K562 (cell line): Measurements from ENCODE around the gene IPP. TPM values are rescaled to one million over a fixed set of nuclear protein-coding genes. Genes with fewer than 3 reads are reported as not detected.

Experiments
- BRD9 ChIP-seq: fragments of 450-650 bp; IDR thresholded peaks from 2 replicates; pipeline ENCODE4 v1.6.1; 2018; ENCODE audit warnings: low read depth; ENCODE audit not compliant: partially characterized antibody
- CBFA2T3 ChIP-seq: fragments of 450-650 bp; IDR thresholded peaks from 2 replicates; pipeline ENCODE4 v1.6.1; 2017
- ETV6 ChIP-seq, 3 experiments: fragments of 150-350 bp in 1 of 3; sonication (generic) in 1 of 3; formaldehyde crosslinking in 1 of 3; IDR thresholded peaks; 2 replicates each; pipeline versions ENCODE4 v1.6.1 to v1.8.0; 2014 to 2022; ENCODE audit warnings: borderline replicate concordance in 2 of 3, low read depth in 2 of 3, antibody characterized with exemption in 1 of 3, low read length in 1 of 3, mild to moderate bottlenecking in 1 of 3, missing genetic modification reagents in 1 of 3
- GTF2B ChIP-seq: IDR thresholded peaks from 2 replicates; pipeline ENCODE4 v1.6.1; 2011; ENCODE audit not compliant: insufficient read length; ENCODE audit errors: extremely low read depth
- HNRNPLL ChIP-seq: fragments of 200-400 bp; formaldehyde crosslinking; IDR thresholded peaks from 2 replicates; pipeline ENCODE4 v1.6.1; 2017; ENCODE audit warnings: low read length, low read depth, mild to moderate bottlenecking; ENCODE audit not compliant: poor library complexity, severe bottlenecking
- IRF2 ChIP-seq: sonication (generic); formaldehyde crosslinking; IDR thresholded peaks from 2 replicates; pipeline ENCODE4 v1.8.1; 2022; ENCODE audit warnings: mild to moderate bottlenecking, missing genetic modification reagents
- JUND ChIP-seq, 2 experiments: IDR thresholded peaks; 2 replicates in 1 of 2; 3 replicates in 1 of 2; pipeline ENCODE4 v1.6.1; 2011; ENCODE audit warnings: borderline replicate concordance in 2 of 2, low read depth in 2 of 2, low read length in 2 of 2, improper control_type of control experiment in 1 of 2, missing biosample characterization in 1 of 2, missing genetic modification characterization in 1 of 2, missing genetic modification reagents in 1 of 2
- LARP7 ChIP-seq: fragments of 450-650 bp; IDR thresholded peaks from 2 replicates; pipeline ENCODE4 v1.6.1; 2016
- MTF1 ChIP-seq: fragments of 250-450 bp; sonication (Bioruptor Pico); IDR thresholded peaks from 2 replicates; pipeline ENCODE4 v1.9.0; 2021; ENCODE audit warnings: moderate library complexity, mild to moderate bottlenecking, inconsistent platforms, borderline replicate concordance
- PCBP1 ChIP-seq: fragments of 200-400 bp; formaldehyde crosslinking; IDR thresholded peaks from 2 replicates; pipeline ENCODE4 v1.6.1; 2018; ENCODE audit warnings: mild to moderate bottlenecking, low read depth, low read length; ENCODE audit not compliant: poor library complexity, severe bottlenecking
- PHB ChIP-seq: fragments of 250-450 bp; sonication (Bioruptor Pico); IDR thresholded peaks from 2 replicates; pipeline ENCODE4 v1.5.0; 2021
- UBTF ChIP-seq, 2 experiments: IDR thresholded peaks; 2 replicates each; pipeline ENCODE4 v1.6.1; 2012; ENCODE audit warnings: improper control_type of control experiment in 2 of 2, low read depth in 2 of 2, low read length in 2 of 2, borderline replicate concordance in 1 of 2
- ZBED1 ChIP-seq: IDR thresholded peaks from 2 replicates; pipeline ENCODE4 v1.6.1; 2014
- ZBTB7A ChIP-seq: IDR thresholded peaks from 2 replicates; pipeline ENCODE4 v1.6.1; 2011; ENCODE audit warnings: low read depth, mild to moderate bottlenecking, low read length, moderate library complexity, borderline replicate concordance; ENCODE audit not compliant: control insufficient read depth
- ZNF347 ChIP-seq: fragments of 450-650 bp; formaldehyde crosslinking; IDR thresholded peaks from 2 replicates; pipeline ENCODE4 v1.4.0; 2020; ENCODE audit warnings: low read depth, mild to moderate bottlenecking, moderate library complexity
- polyA plus RNA-seq, 8 experiments: library from polyadenylated mRNA; depleted of rRNA in 4 of 8; stranded (reverse) in 5 of 8; unstranded in 3 of 8; fragments of >200 nt; fragmentation: Nextera tagmentation in 2 of 8; fragmentation: Illumina TruSeq in 1 of 8; extraction: Ambion mirVana in 2 of 8; extraction: Trizol in 1 of 8; gene quantifications; 2 replicates each; pipeline versions ENCODE4 v1.2.1 to v1.2.3, GENCODE V29; 2011 to 2014; ENCODE audit warnings: inconsistent platforms in 1 of 8, missing spikeins in 1 of 8
- total RNA-seq, 7 experiments: library from RNA; depleted of rRNA in 6 of 7; stranded (reverse); fragments of >200 nt in 6 of 7; fragmentation: Illumina TruSeq in 2 of 7; extraction: Trizol in 2 of 7; gene quantifications; 2 replicates each; pipeline versions ENCODE4 v1.2.1 to v1.2.3, GENCODE V29; 2011 to 2021; ENCODE audit warnings: low replicate concordance in 1 of 7
- TF ChIP-seq, protein P1 (sequence below): fragments of 250-450 bp; sonication (Bioruptor Pico); IDR thresholded peaks from 2 replicates; pipeline ENCODE4 v1.4.0; 2020; ENCODE audit warnings: borderline replicate concordance
- TF ChIP-seq, protein P2 (sequence below): sonication (generic); formaldehyde crosslinking; IDR thresholded peaks from 2 replicates; pipeline ENCODE4 v1.8.0; 2022; ENCODE audit warnings: missing genetic modification reagents, mild to moderate bottlenecking, moderate library complexity, borderline replicate concordance
- TF ChIP-seq, protein P3 (sequence below): fragments of 450-650 bp; formaldehyde crosslinking; IDR thresholded peaks from 2 replicates; pipeline ENCODE4 v1.4.0; 2022; ENCODE audit warnings: missing genetic modification characterization

Gene IPP
- total and polyA plus RNA-seq, 9 of the 15 experiments (the other 6 are each of a cell fraction or from before 2014, with no cell fraction given): 6.9 to 15.1 (median 9.7) TPM

GRCh38 chr1:45686288-45687013, 64.0 kb downstream of the IPP start, which contains the start of gene GPBP1L1 (continued):
- TF ChIP-seq, protein P1, sequence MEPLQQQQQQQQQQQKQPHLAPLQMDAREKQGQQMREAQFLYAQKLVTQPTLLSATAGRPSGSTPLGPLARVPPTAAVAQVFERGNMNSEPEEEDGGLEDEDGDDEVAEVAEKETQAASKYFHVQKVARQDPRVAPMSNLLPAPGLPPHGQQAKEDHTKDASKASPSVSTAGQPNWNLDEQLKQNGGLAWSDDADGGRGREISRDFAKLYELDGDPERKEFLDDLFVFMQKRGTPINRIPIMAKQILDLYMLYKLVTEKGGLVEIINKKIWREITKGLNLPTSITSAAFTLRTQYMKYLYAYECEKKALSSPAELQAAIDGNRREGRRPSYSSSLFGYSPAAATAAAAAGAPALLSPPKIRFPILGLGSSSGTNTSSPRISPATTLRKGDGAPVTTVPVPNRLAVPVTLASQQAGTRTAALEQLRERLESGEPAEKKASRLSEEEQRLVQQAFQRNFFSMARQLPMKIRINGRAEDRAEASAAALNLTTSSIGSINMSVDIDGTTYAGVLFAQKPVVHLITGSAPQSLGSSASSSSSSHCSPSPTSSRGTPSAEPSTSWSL (CRISPR knock-in tag): 0 out of 2 replicates have a peak, but pooled peaks have one; percentile 88
- TF ChIP-seq ETV6 (IDR thresholded peaks at IDR 0.05; ENCODE audit: borderline replicate concordance in 1 of 2, low read depth in 2 of 2, low read length in 1 of 2): 0 out of 4 replicates have a peak, but pooled peaks of 1 of the 2 experiments have one; percentile 42
- peak; percentile 55; the same call in 1 of the 2 replicates for TF ChIP-seq ETV6 (CRISPR knock-in tag; IDR thresholded peaks at IDR 0.05; ENCODE audit: borderline replicate concordance)
- TF ChIP-seq ZBTB7A: peak; percentile 96
- TF ChIP-seq UBTF (IDR thresholded peaks at IDR 0.05; ENCODE audit: borderline replicate concordance in 1 of 2, low read depth in 2 of 2, low read length in 2 of 2): 0 out of 4 replicates have a peak, but pooled peaks have one; percentile 5 to 19
- TF ChIP-seq CBFA2T3: peak; percentile 15; the same call in 1 of the 2 replicates
- TF ChIP-seq, protein P2, sequence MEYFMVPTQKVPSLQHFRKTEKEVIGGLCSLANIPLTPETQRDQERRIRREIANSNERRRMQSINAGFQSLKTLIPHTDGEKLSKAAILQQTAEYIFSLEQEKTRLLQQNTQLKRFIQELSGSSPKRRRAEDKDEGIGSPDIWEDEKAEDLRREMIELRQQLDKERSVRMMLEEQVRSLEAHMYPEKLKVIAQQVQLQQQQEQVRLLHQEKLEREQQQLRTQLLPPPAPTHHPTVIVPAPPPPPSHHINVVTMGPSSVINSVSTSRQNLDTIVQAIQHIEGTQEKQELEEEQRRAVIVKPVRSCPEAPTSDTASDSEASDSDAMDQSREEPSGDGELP (CRISPR knock-in tag): peak; percentile 42; the same call in 1 of the 2 replicates
- peak; percentile 50; the same call in 1 of the 2 replicates for TF ChIP-seq ZNF347 (CRISPR knock-in tag)
- TF ChIP-seq, protein P3, sequence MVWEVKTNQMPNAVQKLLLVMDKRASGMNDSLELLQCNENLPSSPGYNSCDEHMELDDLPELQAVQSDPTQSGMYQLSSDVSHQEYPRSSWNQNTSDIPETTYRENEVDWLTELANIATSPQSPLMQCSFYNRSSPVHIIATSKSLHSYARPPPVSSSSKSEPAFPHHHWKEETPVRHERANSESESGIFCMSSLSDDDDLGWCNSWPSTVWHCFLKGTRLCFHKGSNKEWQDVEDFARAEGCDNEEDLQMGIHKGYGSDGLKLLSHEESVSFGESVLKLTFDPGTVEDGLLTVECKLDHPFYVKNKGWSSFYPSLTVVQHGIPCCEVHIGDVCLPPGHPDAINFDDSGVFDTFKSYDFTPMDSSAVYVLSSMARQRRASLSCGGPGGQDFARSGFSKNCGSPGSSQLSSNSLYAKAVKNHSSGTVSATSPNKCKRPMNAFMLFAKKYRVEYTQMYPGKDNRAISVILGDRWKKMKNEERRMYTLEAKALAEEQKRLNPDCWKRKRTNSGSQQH (CRISPR knock-in tag): peak; percentile 75
- no peak for TF ChIP-seq JUND (IDR thresholded peaks at IDR 0.05; ENCODE audit: borderline replicate concordance, low read depth, low read length)
- peak; percentile 10; the same call in 1 of the 3 replicates for TF ChIP-seq JUND (tag; IDR thresholded peaks at IDR 0.05; ENCODE audit: borderline replicate concordance, low read depth, low read length)
- TF ChIP-seq HNRNPLL: peak; percentile 98
- TF ChIP-seq MTF1 (CRISPR knock-in tag): 0 out of 2 replicates have a peak, but pooled peaks have one; percentile 31
- TF ChIP-seq GTF2B: peak; percentile 61
- TF ChIP-seq ZBED1: 0 out of 2 replicates have a peak, but pooled peaks have one; percentile 84
- TF ChIP-seq IRF2 (CRISPR knock-in tag): no peak
- TF ChIP-seq BRD9: peak; percentile 19
- TF ChIP-seq PHB: peak; percentile 89
- TF ChIP-seq LARP7: no peak
- TF ChIP-seq PCBP1: peak; percentile 79
